ENCODE results near the gene SIM2. TPM values are rescaled to one million over a fixed set of nuclear protein-coding genes. Genes with fewer than 3 reads are reported as not detected.

The SIM2 gene
- total RNA-seq, 1 experiment from 2014 or later, result 11.4 TPM

- DNase-seq (ENCODE audit: low spot score), result peak; percentile 23
Measured at GRCh38 chr21:36699546-36700294, 805 bp downstream of the SIM2 start.

- peak; percentile 9 for DNase-seq (ENCODE audit: low spot score)
Measured at GRCh38 chr21:36700295-36700970, 1.5 kb downstream of the SIM2 start.

- DNase-seq (ENCODE audit: low spot score), result peak; percentile 15
Measured at GRCh38 chr21:36700971-36701755, 2.2 kb downstream of the SIM2 start.

- DNase-seq (ENCODE audit: low spot score), result peak; percentile 12
Measured at GRCh38 chr21:36701756-36702621, 3.1 kb downstream of the SIM2 start.

- DNase-seq (ENCODE audit: low spot score), result no peak
Measured at GRCh38 chr21:36702622-36702968, 3.7 kb downstream of the SIM2 start.

- no peak for DNase-seq (ENCODE audit: low spot score)
Measured at GRCh38 chr21:36703123-36703522, 4.2 kb downstream of the SIM2 start.

GRCh38 chr21:36703626-36704280 lies 4.8 kb downstream of the SIM2 start:
- DNase-seq (ENCODE audit: low spot score), result no peak

GRCh38 chr21:36704281-36704957 lies 5.5 kb downstream of the SIM2 start:
- no peak for DNase-seq (ENCODE audit: low spot score)

- no peak for DNase-seq (ENCODE audit: low spot score)
Measured at GRCh38 chr21:36704958-36705678, 6.2 kb downstream of the SIM2 start.

GRCh38 chr21:36705679-36706481 lies 7.0 kb downstream of the SIM2 start:
- no peak for DNase-seq (ENCODE audit: low spot score)

- DNase-seq (ENCODE audit: low spot score), result no peak
Measured at GRCh38 chr21:36706482-36706852, 7.6 kb downstream of the SIM2 start.

GRCh38 chr21:36706951-36707762 lies 8.2 kb downstream of the SIM2 start:
- DNase-seq (ENCODE audit: low spot score), result no peak

GRCh38 chr21:36707763-36708285 lies 8.9 kb downstream of the SIM2 start:
- DNase-seq (ENCODE audit: low spot score), result no peak

- DNase-seq (ENCODE audit: low spot score), result no peak
Measured at GRCh38 chr21:36708286-36709029, 9.5 kb downstream of the SIM2 start.

GRCh38 chr21:36709030-36709867 lies 10.3 kb downstream of the SIM2 start:
- no peak for DNase-seq (ENCODE audit: low spot score)
